Neural cell (in vitro differentiated cells): ENCODE measurements around the gene MRPS35.

Experiments
- EP300 ChIP-seq: fragments of 450-650 bp; conservative IDR thresholded peaks from 2 replicates; pipeline ENCODE4 v1.6.1; 2014; ENCODE audit warnings: antibody characterized with exemption, mild to moderate bottlenecking, moderate library complexity; ENCODE audit not compliant: poor library complexity, severe bottlenecking
- EZH2 ChIP-seq: fragments of 200-600, 300-800 bp; shearing (Covaris generic), sonication (generic); IDR thresholded peaks from 2 replicates; pipeline ENCODE4 v1.6.1; 2014; ENCODE audit warnings: antibody characterized with exemption, low read length, borderline replicate concordance, mild to moderate bottlenecking; ENCODE audit not compliant: insufficient read depth, poor library complexity, severe bottlenecking
- POLR2AphosphoS5 ChIP-seq: IDR thresholded peaks from 2 replicates; pipeline ENCODE4 v1.6.1; 2012
- RAD21 ChIP-seq: fragments of 450-650 bp; conservative IDR thresholded peaks from 2 replicates; pipeline ENCODE4 v1.6.1; 2014; ENCODE audit warnings: antibody characterized with exemption, mild to moderate bottlenecking, moderate library complexity
- SMC3 ChIP-seq: fragments of 450-650 bp; conservative IDR thresholded peaks from 2 replicates; pipeline ENCODE4 v1.6.1; 2014; ENCODE audit warnings: antibody characterized with exemption, mild to moderate bottlenecking, moderate library complexity; ENCODE audit not compliant: poor library complexity
- TAF1 ChIP-seq: IDR thresholded peaks from 2 replicates; pipeline ENCODE4 v1.6.1; 2012; ENCODE audit warnings: low read depth
- TF ChIP-seq, protein P1 (sequence below): fragments of 450-650 bp; IDR thresholded peaks from 2 replicates; pipeline ENCODE4 v1.5.1; 2014; ENCODE audit warnings: antibody characterized with exemption, mild to moderate bottlenecking, moderate library complexity; ENCODE audit not compliant: poor library complexity, severe bottlenecking

DNA sequence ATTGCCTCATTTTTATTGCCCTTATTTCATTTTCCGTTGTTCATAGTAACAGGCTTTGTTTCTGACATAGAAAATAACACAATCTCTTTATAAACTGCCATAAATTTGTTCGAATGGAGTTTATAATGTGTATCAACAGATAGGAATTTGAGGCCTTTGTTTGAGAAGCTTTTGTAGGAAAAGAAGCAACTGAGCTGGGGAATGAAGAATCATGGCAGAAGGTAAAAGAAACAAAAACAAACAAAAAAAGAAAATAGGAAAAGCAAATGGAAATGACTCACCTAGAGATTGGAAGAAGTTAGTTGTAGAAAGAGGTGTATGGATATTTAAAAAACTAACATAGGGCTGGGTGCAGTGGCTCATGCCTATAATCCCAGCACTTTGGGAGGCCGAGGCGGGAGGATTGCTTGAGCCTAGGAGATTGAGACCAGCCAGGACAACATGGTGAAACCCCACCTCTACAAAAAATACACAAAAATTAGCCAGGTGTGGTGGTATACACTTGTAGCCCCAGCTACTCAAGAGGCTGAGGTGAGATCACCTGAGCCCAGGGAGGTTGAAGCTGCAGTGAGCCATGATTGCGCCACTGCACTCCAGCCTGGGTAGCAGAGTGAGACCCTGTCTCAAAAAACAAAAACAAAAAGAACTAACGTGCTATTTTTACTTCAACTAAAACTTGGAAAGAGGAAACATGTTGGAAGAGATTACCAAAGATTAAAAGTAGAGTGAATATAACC, 14.9 kb upstream of the MRPS35 start:
- TF ChIP-seq, protein P1, sequence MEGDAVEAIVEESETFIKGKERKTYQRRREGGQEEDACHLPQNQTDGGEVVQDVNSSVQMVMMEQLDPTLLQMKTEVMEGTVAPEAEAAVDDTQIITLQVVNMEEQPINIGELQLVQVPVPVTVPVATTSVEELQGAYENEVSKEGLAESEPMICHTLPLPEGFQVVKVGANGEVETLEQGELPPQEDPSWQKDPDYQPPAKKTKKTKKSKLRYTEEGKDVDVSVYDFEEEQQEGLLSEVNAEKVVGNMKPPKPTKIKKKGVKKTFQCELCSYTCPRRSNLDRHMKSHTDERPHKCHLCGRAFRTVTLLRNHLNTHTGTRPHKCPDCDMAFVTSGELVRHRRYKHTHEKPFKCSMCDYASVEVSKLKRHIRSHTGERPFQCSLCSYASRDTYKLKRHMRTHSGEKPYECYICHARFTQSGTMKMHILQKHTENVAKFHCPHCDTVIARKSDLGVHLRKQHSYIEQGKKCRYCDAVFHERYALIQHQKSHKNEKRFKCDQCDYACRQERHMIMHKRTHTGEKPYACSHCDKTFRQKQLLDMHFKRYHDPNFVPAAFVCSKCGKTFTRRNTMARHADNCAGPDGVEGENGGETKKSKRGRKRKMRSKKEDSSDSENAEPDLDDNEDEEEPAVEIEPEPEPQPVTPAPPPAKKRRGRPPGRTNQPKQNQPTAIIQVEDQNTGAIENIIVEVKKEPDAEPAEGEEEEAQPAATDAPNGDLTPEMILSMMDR, result no peak
- TF ChIP-seq RAD21, result no peak
- TF ChIP-seq EP300, result no peak
- TF ChIP-seq TAF1, result no peak
- TF ChIP-seq SMC3, result no peak
- TF ChIP-seq EZH2, result no peak
- no peak for TF ChIP-seq POLR2AphosphoS5
